HG02571 (cell line): ENCODE results near the gene PLEKHM1.
A peak's percentile ranks its signal among the peaks of the same experiment; 100 is the strongest.
"Not testable (repeated sequence)": the region's sequence is repeated elsewhere in the genome, so short reads cannot be mapped to it uniquely, and the experiment has no call there.

Experiments
- ATAC-seq: cut with Tn5 transposase; IDR thresholded peaks from one replicate; pipeline ENCODE4 v1.9.1; 2021; ENCODE audit warnings: mild to moderate bottlenecking, moderate library complexity; ENCODE audit not compliant: unreplicated experiment

Gene PLEKHM1

DNA sequence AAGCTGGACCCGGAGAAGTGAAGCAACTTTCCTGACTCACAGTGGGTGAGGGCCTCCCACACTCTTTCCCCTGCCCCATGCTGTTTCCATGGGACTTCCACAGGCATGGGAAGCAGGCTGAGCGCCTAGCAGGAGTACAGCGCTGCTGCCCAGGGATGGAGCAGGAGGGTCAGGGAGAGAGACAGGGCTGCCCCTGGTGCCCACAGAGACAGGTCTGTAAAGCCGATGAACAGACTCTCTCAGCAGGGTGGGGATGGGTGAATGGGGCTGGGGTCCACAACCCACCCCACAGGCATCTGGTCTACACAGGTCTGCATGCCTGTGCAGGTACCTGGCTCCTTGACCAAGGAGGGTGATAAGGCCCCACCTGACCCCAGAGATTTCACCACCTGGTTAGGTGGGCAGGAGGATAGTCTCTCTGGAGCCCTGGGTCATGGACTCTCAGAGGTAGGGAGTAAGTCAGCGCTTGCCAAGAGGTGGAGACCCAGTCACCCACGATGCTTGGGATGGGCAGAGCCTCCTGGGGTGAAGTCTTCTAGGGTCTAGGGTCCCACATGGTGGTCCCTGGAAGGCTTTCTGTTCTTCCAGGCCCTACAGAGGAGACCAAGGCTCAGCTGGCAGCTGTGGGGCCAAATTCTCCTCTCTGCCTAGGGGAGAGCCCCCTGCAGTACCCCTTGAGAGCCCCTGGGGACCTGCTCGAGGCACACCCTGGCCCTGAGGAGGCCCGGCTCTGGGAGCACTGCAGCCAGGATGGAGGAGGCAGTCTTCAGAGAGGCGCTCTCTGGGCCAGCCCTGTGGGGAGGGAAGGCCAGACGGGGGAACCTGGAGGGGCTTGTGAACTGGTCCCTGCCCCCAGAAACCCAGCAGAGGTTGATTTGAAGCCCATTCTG, 46.9 kb downstream of the PLEKHM1 start:
- ATAC-seq = not testable (repeated sequence)

DNA sequence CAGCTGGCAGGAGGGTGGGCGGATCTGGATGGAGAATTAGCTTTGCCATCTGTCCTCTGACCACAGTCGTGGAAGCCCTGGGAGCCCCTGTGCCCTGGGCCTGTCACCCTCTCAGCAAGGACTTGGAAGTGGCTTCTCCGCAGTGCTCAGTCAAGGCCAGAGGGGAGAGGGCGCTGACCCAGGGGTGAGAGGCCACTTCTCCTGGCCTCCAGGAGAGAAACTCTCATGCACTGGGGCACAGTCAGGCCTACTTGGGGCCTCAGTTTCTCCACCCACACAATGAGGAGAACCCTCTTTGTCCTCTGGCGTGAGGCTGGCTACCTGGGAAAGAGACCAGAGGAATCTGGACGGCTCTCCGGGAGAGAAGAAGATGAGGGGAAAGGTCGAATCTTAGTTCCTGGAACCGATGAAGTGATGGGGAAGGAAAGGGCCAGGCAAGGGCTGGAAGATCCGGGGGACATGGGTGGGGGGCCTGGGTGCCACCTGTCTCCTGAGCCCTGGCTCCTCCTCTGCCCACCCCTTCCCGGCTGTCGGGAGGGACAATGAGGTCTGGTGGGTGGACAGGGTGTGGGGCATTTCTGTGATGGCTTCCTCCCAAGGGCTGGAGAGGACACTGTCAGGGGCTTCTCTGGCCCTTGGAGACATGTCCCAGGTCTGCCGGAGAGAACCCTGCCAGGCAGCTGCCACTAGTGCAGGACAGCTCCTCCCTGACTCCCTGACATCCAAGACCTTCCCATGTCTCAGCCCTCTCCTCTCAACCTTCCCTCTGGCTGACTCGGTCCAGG, 48.8 kb downstream of the PLEKHM1 start:
- no peak for ATAC-seq

DNA sequence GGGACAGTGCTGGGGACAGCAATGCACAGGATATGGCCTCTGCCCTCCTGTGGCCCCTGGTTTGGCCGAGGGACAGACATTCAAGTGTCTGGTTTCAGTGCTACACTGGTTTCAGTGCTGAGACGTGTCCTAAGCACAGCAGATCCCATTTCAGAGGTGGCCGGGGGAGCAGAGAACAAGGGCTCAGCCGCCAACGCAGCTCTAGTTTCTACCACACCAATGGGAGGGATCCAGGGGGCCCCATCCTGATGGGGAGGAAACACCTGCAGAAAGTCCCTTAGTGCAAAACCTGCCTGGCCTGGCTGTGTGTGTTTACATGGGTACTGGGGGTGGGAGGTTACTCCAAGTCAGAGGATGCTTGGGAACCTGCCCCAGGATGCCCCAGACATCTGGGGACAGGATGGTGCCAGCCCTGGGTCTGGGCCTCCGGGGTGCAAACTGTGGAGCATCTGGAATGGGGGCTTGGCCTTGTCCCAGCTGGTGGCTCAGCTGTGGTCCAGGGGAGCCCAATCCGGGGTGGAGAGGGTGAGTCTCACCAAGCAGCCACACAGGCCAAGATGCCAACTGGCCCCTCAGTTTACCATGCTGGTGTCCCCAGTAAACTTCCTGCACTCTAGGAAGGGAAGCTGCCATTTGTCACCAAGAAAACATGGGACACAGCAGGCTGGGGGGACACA, 49.5 kb downstream of the PLEKHM1 start:
- peak; percentile 75 for ATAC-seq

DNA sequence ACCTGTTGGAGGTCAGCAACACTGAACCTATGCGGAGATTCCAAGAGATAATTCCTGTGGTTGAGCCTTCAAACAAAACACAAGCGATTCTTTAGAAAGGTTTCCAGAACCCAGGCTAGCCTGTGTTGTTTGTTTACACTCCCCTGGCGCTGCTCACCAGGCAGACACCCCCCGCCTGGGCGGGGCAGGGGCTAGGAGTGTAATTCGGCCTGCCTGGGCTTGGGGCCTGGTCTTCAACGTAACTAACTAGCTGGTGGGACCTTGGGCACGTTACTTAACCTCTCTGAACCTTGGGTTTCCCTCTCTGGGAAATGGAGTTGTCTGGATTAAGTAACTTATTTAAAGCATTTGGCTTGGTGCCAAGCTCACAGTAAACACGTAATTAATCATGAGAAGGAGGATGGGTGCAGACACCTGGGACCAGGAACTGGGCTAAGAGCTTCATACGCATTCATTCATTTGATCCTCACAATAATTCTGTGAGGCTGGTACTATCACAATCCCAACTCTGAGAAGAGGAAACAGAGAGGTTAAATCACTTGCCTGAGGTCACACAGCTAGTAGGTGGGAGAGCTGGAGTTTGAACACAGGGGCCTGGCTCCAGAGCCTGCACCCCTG, 50.3 kb downstream of the PLEKHM1 start:
- ATAC-seq = no peak

DNA sequence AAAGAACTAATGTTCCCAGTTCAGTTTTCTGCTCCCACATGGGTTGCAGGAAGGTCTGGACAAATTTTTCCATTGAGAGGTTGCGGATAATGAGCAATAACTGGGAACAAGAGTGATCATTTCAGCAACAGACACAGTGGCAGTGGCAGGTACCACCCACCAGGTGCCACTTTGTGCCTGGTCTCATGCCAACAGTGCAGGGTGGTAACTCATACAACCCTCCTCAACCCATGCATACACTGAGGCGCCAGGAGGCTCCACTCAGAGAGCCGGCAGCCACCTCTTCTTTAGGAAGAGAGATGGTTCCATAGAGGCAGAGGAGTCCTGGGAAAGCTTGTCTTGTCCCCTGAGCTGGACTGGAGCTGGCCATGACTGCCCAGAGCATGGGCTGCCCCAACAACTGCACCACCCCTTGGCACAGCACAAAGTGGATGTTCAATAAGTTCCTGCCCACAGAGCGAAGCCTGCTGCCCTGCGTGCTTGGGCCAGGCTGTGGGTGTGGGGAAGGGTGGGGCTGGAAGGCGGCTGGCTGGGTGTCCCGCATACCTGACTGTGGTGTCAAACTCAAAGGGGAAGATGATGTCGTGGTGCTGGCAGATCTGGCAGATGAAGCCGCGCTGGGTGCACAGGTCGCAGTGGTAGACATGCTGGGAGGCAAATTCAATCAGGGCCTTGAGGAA, 51.5 kb downstream of the PLEKHM1 start:
- no peak for ATAC-seq

DNA sequence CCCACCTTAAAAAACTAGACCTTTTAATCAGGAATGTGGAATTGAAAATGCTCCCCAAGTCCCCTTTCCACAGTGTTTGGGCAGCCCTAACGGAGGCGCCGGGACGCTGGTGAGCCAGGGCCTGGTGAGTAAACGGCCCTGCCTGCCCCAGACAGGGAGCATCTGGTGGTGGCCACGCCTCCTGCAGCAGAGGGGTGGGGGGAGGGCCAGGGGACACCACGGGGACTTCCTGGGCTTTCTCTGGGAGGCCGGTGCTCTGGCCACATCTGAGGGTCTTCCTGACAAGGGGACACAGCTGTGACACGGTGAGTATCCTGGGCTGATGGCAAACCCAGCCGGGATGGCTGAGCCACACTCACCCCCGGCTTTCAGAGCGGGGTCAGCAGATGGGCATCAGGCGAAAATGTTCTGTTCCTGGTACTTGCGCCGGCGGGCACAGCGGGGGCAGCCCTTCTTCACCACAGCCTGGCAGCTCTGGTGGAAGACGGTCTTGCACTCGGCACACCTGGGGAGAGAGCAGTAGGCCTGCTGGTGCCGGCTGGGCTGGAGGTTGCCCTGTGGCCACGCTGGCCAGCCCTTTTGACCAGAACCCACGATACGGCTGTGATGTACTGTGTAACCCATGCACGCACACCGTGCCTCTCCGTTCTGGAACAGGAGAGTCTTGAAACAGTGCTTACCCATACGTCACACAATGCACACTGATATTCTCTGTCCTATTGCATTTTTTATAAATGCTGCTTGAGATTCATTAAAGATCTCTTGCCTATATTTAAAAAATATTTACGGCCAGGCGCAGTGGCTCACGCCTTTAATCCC, 52.8 kb downstream of the PLEKHM1 start:
- ATAC-seq = no peak

DNA sequence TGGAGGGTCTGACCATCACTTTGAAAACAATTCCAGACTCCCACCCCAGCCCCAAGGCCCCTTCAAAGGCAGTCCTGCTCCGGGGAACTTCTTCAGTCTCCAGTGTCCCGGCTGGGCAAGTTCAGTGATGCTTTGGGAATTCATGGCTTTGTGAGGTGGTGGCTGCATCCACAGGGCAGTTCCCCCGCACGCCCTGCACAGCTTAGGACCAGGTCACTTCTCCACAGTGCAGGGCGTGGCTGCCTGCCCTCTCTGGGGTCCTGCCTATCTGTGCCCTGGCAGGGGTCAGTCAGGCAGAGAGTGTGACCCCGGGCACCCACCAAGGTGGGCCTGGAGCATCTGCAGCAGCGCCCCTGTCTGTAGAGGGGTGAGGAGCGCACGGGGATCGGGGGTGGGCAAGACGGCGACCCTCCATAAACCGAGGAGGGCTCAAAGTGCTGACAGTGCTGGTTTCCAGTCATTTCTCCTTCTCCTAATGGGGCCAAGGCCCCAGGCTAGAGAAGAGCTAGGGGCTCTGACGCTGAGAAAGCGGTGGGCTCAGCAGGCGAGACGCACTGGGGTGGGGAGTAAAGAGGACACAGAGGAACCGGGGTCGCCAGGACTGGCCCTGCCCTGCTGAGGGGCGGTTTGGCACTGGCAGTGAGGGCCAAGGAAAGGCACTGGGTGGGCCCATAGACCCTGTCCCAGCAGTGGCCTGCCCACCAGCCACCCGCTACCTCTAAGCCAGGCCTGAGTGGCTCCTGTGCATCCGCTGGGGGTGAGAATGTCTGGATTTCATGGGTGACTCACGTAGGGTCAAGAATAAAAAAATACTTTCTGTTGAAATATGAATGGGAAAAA, 53.7 kb downstream of the PLEKHM1 start:
- ATAC-seq = no peak

DNA sequence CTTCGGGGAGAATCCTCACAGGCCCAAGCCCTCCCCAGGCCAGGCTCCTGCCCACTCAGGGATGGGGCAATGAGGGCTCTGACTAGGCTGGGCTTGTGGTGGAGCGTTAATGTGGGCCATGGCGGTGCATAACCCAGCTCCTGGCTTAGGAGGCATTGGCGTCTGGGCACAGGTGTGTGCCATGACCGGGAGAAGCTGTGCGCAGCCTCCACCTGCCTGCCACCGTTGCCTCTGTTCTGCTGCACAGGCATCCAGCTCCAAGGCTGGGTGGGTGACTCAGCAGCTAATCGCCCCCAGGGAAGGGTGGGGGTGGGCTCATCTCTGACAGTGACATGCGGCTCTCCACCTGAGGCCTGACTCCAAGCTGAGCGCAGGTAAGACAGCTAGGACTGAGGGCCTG, 54.4 kb downstream of the PLEKHM1 start:
- ATAC-seq = no peak

DNA sequence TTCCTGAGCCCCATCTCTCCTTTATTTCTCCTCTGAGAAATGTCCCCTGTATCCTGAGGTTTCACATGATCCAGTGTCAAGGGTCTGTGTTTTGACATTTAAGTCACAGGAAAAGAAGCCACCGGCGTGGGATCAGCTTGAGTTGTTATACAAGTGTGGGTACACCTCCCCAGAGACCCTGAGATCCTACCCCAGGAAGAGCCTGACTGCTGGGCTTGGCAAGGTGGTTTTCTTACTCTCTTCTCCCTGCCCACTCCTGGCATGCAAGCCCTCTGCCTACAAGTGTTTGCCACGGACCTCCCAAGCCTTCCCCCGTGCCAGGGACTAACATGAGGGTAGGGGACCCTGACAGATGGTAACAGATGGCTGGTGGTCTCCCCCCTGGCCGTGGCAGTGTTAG, 55.0 kb downstream of the PLEKHM1 start:
- ATAC-seq = no peak

DNA sequence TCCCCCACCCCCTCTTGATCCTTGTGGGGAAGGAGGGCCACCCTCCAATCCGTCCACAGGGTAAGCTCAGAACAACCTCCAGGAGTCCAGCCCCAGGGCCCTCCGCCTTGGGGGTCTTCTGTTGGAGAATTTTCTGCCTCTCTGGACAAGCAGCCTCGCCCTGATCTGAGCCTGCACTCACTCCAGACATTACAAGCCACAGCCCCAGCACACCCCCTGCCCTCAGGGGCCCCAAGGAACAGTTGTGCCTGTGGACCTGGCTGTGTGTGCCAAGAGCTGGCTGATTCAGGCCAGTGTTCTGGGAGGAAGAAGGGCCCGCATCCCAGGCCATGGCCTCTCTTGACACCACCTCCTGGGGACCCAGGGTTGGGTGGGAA, 57.4 kb downstream of the PLEKHM1 start:
- no peak for ATAC-seq

DNA sequence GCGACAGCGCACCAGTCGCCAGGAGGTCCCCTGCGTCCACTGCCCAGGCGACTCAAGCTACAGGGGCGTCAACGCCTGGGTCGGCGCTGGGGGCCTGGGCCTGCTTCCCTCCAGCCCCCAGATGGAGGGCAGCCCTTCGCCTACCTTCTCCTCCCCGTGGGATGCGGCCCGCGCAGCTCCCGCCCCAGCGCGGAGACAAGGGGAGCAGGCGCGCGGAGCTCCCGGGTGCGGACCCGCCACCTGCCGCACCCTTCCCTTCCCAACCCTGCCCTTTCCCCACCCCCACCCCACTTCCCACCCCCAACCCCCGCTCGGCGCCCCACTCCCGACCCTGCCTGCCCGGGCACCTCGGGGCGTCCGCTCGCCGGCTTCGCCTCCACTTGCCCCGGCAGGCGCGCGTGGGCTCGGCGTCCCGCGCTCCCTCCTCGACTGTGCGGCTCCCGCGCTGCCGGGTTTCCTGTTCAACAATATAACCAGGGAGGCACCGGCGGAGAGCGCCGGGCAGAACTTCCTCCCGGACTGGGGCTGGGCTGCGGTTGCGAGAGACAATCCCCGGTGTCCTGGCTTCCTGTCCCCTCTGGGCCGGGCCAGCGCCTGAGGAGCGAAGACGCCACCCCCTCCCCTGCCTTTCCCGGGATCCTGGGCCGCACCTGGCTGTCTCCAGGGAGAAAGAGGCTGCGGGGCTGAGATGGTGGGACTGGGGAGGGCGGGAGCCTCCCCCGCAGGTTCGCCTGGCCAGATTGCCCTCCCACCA, 57.9 kb downstream of the PLEKHM1 start, which contains the start of gene ARHGAP27:
TSS of gene ARHGAP27 (minus strand) at position 466 of the 754 bp plus-strand sequence. CDS start 2,591 bp downstream, outside the sequence.
- ATAC-seq = no peak

DNA sequence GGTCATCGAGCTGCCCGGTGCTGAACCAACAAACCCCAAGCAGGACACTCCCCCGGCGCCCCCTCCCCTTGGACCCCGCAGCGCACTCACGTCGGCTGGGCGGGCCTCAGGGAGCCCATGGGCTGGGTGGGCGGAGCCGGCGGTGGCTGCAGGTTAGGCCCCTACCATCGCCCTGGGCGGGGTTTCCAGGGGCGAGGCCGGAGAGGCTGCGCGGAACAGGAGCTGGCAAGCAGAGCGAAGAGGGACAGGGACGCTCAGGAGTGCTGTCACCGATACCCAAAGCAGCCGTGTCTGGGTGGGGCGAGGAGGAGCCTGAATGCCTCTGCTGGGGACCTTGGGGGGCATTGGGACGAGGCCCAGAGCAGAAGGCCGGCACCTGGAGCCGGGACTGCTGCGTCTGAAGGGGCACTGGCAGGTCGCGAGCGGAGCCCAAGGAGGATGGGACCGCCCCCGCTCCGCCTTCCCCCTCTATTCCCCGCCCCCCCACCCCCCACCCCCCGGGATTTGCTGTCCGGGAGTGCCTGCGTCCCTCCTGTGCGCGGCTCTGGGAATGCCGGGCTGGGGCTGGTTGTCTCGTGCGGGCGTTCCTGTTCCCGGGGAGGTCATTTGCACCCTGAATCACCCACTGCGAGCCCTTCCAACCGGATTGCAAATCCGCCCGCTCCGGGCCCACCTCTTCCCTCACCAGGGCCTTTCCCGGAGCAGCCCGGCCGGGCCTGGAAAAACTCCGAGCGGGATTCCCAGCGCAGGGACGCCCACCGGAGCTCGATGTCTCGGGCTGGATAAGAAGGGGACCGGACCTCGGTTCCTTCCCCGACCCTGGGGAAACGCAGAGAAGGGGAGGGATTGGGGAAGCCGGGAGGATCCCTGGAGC, 58.8 kb downstream of the PLEKHM1 start:
- peak; percentile 51 for ATAC-seq

DNA sequence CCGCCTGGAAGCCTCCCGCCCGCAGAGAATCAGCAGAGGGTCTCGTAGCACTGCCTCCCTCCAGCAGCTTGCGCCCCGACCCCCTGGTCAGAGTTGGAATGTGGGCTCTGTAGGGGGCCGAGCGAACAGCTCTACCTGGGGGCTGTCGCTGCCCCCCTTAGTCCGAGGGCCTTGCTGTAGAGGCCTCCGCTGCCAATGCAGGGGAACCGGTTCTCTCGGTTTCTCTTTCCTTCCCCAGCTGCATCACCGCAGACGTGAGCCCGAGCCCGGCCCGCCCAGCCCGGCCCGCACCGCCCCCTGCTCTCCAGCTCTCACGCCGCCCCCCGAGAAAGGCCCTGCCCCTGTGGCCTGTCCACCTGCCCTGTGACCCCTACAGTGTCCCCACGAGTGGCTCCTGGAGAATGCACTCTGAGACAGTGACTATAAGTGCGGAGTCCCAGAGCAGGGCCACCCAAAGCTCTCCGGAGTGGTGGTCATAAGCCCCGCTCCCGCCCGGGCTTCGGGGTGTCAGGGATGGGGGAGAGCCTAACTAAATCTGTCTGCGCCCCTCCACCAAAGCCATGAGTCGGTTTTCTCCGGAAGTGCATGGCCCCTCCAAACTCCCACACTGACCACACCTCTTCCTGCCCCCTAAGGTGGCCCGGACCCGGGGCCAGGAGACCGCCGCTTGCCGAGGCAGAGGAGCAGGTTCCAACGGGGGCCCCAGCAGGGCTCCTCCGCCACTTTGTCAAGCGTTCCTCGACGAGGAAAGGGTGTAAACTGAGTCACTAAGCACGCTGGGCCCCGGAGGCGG, 59.6 kb downstream of the PLEKHM1 start:
- ATAC-seq = peak; percentile 19

DNA sequence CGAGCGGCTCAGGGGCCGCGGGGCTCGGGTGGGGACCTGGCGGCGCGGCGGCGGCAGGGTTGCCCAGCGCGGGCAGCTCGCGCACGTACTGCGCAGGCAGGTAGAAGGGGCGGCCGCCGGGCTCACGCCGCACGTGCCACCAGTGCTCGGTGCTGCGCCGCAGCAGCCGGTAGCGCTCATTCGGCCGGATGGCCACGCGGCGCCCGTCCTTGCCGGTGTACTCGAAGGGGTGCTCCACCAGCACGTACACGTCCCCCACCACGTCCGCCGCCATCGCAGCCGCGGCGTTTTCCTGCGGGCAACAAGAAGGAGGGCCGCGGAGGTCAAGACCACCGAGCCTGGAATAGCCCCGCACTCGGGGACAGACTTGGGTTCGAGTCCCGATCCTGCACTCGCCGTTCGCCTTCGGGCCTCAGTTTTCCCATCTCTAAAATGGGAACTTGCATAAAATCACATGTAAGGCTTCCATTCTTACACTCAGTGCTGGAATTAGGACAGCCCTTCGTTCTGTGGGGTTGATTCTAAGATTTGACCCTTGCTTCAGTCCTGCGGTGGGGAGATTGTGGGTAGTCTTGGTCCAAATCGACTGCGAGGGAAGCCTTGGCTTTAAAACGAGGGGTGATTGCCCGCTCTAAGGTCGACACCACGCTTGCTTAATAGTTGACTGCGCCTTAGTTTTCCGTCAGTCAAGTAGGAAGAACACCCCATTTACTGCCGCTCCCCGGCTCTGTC, 60.3 kb downstream of the PLEKHM1 start:
- no peak for ATAC-seq

DNA sequence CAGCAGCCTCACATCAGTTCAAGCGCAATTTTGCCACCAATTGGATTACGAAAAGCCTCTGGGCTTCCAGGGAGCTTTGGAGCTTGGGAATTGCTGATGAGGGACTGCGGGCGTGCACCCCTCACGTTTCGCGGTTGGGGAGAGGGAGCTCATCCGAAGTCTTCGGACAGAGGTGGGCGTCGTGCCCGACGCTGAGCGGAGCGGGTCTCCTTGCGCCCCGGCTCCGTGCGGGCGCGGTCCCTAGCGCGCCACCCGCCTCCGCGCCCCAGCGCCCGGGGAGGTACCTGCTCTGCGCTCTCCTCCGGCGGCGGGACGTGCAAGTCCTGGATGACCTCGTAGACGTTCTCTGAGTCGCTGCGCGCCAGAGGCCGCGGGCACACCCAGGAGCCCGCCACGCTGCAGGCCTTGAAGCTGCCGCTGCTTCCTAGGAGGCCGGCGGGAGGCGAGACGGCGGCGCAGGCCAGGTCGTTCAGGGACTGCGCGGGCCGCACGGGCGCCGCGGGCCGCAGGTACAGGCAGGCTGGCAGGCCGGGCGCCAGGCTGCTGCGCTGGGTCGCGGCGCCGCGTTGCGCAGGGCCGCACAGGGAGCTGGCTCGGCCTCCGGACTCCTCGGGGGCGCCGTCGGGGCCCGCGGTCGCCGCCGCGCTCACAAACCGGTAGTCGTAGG, 61.0 kb downstream of the PLEKHM1 start:
- no peak for ATAC-seq
